ENCODE results near the gene COL5A2.

Gene COL5A2

DNA sequence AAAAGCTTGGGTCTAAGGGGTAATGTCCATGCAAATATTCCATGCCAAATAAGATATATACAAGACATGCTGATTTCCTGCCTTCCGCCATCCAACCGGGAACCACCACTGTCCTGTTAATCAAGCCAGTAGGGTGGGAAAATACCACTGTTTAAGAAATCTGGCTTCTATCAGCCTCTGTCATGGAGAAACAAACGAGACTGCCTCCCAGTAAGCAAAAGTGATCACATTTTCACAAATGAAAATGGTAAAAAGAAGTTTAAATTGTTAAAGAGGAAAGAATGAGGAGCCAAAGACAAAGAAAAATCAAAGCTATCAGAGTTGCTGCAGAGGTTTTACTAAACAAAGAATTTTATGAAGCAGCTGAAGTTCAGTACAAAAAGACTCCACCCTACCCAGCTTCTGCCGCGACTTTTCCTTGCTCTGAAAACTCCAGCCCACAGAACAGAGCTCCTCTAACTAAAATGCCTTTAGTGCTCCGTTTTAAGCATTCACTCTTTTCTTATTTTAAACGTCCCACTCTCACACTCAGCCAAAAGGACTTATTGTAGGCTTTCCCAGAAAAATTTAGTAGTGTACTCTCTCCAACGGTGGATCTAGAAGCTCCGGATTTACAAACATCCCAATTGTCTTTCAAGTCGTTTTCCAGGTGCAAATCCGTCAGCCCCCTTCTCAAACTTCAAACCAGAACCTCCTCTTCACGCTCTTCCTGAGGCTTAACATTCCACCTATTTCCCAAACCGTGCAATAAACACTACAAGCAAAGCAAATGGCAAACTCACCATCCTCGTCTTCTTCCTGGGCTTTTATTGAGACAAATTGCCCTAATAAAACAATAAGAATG is 613 bp downstream of the COL5A2 start:
- DNase-seq (ENCODE audit: low read depth, low spot score), result no peak

DNA sequence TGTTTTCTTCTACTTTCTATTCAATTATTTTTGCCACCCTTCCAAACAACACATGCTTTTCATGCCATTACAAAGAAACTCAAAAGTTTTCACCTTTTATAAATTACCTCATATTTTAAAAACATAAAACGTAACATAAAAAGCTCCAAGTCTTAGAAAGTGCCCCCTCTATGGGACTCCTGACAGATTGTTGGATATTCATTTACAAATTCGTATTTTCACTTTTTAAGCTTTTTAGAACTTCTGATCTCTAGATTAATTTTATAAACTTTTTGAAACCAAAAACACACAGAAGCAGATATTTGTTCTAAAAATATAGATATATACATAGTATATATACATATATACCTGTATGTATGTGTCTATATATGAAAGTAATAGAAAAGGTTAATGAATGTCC is 1.5 kb downstream of the COL5A2 start:
- DNase-seq (ENCODE audit: low read depth, low spot score), result no peak

DNA sequence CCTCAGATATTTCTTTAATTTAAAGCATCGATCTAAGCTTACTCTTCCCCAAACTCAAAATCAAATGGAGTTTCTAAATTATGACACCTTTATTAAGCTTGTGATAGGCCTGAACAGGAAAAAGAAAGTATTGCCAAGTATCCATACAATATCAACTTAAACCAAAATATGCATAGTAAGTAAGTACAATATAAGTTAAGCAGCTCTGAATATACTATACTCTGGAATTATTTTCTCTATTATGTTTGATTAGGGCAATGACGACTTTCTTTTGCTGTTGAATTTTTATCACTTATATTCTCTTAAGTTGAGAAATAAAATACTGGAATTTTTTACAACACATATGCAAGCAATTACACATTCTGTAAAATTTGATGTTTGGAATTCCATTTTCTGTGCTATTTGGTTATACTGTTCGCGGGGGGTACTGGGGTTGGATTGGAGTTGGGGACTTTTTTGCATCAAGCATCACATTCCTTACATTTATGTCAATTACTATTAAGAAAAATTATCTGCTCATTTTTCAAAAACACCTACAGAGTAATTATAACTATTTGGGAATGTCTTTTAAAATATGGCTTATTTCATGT is 2.2 kb downstream of the COL5A2 start:
- no peak for DNase-seq (ENCODE audit: low read depth, low spot score)

DNA sequence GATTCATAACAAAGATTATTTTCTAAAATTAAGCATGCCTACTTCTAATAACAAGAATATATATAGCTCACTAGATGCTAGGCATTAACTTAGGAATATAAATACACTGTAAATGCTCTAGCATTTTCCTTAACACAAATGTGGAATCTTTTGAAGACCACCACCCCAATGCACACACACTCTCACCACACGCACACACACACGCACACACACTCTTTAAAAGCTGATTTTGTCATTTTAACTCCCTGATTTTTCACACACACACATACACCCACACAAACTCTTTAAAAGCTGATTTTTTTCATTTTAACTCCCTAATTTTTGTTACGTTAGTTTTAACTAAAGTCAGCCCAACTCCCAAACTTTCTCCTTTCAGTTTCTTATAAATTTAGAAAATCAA is 3.0 kb downstream of the COL5A2 start:
- DNase-seq (ENCODE audit: low read depth, low spot score), result no peak

DNA sequence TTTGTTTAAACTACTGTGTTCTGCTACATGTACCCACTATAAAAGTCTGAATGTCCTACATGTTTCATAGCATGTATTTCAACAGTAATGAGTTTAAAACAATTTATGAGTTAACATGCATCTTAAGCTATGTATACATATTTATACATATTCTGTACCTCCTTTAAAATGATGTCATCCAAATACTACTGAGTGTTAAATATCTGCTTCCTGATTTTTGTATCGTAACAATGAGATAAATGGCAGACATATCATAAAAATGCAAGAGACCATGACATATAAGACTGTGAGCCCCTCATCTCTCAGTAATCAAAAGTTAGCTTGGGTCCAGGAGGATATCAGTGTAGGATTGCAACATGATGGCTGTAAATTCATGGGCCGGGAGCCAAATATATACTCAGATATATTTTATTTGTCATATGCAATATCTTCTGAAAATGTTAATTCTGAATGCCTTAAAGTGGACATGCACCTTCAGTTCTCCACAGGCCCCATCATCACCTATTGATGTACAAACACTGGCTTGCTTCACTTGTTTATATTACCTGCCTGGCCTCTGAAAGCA is 3.6 kb downstream of the COL5A2 start:
- no peak for DNase-seq (ENCODE audit: low read depth, low spot score)

DNA sequence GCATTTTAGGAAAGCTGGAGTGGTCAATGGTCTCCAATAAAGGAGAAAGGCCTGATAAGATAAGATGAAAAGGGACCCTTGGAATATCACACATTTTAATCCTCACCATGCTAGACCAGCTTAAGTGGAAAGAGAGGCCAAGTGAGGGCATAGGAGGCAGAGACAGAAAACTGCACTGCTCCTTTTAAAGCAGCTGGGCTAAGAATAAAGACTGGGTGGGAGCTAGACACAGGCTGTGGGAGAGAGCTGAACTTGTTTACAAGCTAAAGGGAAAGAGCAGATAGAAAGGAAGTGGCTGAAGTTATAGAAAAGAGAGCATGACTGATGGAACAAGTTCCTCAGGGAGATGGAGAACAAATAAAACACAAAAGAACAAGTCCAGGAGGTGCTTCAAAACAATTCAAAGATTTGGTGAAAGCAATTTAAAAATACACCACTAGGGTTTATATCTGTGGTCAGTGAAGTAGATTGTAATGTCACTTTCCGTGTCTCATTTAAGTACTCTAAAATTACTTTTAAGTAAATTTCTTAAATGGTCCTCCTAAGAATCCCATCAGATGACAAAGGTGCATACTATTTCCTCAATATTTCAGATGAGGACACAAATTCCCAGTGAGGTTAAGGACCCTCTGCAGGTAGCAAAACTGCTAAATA is 7.5 kb downstream of the COL5A2 start:
- no peak for DNase-seq (ENCODE audit: low read depth, low spot score)

DNA sequence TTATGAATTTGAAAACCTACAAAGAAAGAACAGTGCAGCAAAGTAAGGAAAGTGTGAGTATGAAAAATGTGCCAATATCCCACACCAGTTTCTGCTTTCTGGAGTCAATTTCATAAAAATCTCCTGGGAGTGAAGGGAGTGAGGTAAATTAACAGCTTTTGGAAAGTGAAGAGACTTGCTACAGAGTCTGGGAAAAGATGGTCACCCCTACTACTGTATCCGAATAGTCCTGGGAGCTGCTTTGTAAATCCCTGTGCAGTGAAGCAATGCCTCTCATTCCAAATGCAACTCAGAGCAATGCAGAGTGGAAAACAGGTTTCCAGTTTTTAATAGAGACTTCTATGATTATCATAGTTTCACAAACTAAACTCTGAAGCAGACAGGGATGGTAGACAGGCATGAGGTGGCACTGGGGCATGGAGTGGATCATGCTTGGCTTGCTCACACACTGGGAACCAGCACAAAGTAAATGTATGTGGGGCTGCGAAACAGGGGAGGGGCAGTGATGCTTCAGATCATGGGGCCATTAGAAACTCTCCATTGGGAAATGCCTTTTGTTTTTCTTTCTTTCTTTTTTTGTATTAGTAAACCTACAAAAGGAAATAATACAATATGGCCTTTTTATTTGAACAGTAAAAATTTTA is 10.6 kb downstream of the COL5A2 start:
- no peak for DNase-seq (ENCODE audit: low read depth, low spot score)

DNA sequence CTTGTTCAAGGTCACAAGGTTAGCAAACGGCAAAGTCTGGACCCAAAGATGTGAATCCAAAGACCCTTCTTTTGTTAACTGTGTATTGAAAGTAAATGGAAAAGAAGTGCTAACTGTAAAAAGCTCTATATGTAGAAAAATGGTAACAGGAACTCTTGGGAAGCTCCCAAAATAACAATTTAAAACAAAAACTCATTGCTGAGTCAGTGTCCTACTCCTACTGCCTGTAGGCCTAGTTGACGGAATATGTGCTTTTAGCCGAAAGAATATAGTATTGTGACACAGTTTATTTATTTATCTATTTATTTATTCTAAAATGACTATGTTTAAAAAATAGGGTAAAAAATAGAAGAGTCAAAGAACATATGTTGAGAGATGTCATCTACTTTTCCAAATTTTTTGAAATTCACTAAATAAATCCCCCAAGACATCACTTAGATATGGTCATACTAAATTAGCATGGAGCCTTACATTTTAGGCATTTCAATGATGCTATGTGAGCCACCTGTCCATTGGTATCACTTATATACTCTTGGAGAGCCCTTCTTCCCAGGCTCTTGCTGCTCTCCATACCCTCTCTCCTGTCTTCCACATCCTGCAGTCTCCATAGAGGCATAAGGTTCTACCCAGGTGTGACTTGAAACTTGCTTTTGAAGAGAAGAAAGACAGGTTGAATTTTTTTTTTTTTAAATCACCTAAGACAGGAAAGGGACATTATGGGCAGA is 13.7 kb downstream of the COL5A2 start:
- DNase-seq (ENCODE audit: low read depth, low spot score), result no peak

DNA sequence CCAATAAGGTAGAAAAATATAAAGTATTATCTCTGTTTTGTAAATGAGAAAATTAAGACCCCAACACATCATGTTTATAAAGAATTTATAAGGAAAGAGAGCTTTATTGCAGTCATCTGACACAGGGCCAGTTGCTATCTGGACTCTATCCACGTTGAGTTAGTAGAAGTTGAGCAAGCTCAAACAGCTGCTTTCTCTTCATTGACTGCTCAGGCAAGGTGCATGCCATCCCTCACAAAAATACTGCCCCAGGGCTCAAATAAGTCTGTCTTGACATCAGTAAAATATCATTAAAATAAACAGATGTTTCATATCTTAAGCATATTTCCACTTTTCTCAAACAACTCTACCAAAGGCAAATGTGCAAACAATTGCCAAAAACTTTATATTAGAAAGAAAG is 14.8 kb downstream of the COL5A2 start:
- no peak for DNase-seq (ENCODE audit: low read depth, low spot score)

DNA sequence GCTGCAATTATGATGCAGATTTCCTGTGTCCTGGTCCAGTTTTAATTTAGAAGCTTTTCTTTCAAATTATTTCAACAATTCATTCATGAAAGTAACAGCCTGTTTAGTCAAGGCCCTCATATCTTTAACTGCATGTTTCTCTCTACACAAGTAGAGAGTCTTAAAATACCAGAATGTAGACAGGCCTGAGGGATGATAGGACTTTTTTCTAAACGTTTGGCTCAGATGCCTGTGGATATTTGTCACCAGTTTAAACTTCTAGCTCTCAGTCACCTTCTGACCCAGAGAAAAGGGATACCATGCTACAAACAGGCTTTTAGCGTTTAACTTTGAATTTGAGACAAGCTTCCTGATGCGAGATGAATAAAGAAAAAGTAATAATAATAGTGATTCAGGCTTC is 15.7 kb downstream of the COL5A2 start:
- DNase-seq (ENCODE audit: low read depth, low spot score), result peak; percentile 41

DNA sequence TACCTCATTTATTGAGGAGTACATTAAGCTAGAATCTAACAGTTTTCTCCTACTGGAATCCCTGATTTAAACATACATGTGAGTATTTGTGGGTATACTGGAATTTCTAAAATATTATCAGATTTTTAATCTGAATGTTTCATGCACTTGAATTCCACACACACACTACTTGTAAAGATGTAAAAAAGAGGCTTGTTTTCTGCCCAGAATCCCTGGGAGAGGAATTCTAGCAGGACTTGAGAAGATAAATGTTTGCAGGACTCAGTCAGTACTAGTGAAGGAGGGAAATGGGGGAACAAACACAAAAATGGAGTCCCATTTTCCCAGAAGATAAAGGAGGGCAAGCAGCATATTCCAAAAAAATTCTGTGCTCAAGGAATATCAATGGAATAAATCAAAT is 17.0 kb downstream of the COL5A2 start:
- no peak for DNase-seq (ENCODE audit: low read depth, low spot score)

DNA sequence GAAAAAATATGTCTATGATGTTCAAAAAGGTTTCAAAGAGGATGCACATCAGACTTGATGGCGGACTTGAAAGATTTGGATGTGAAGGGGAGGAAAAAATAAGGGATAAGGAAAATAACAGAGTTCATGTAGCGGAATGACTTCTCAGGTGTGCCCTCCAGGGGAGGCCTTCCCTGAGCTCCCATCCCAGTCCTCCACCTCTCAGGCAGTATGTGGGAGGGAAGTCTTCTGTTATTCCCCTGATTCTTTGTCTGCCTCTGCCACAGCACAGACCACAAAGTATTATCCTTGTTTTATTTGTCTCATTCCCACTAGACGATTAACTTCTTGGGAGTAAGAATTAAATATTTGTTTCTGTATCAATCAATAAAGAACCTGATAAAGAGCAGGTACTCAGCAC is 17.7 kb downstream of the COL5A2 start:
- no peak for DNase-seq (ENCODE audit: low read depth, low spot score)

DNA sequence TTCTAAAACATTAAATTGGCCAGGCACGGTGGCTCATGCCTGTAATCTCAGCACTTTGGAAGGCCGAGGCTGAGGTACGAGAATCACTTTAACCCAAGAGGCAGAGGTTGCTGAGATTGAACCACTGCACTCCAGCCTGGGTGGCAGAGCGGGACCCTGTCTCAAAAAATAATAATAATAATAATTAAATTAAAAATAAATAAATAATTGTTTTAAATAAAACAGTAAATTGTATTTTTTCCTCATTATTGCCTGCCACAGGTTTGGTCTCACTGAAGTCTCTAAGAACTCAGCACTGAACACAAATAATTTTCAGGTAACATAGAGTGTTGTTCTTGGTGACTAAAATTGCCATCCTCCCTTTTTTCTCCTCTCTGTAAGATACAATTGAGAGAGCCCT is 19.8 kb downstream of the COL5A2 start:
- DNase-seq (ENCODE audit: low read depth, low spot score), result no peak

DNA sequence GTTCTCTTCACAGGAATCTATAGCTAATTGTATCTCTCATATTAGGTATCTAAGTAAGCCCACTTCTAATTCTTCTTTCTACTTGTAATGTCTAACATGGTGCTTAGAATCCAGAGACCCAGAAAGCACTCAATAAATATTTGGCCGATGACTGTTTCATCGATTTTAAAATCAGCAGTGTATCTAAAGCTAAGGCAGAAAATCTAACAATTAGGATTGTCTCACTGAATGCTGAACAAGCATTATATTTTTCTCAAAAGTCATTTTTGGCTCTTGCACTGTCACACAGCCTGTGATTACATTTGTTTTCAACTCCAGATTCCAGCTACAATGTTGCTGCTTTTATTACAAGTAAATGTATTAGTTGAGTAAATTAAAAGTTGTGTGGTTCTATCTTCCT is 20.3 kb downstream of the COL5A2 start:
- DNase-seq (ENCODE audit: low read depth, low spot score), result no peak

DNA sequence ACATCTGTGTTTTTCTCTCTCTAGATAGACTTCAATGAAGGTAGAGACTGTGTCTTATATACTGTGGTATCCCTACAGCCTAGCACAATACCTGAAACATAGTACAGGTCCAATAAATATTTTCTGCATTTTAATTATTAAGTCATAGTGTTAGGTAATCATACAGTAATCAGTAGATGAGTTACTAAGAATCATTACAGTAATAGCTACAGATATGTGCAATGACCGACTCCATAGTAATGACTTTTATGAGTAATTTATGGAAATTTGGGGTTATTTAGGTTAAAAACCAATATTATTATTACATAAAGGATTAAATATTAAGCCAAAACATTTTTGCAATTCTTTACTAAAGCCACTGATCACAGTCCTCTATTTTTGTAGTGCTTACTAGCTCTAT is 21.6 kb downstream of the COL5A2 start:
- no peak for DNase-seq (ENCODE audit: low read depth, low spot score)

DNA sequence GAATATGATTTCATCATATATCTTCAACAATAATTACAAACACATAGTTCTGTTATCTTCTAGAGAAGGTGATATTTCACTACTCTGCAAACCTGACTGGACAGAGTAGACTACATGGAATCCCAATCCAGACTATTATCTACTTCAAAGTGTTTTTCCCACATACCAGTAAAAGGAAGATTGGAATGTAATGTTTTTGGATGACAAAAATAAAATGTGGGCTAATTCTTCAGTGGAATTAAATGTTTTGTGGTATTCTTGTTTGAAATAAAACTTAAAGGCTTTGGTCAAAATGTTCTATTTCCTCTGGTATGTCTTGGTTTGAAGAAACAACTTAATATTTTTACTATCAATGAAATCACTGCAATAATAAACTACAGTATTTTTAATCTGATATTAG is 22.1 kb downstream of the COL5A2 start:
- DNase-seq (ENCODE audit: low read depth, low spot score), result no peak

DNA sequence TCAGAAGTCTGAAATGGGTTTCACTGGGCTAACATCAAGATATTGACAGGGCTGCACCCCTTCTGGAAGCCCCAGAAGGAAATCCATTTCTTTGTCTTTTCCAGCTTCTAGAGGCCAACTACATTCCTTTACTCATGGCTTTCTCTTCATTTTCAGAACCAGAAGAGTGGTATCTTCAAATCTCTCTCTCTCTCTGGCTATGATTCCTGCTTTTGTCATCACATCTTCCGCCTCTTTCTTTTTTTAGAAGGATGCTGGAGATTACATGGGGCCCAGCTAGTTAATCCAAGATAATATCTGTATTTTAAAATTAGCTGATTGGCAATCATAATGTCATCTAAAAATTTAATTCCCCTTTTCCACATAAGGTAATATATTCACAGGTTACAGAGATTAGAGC is 23.8 kb downstream of the COL5A2 start:
- no peak for DNase-seq (ENCODE audit: low read depth, low spot score)

DNA sequence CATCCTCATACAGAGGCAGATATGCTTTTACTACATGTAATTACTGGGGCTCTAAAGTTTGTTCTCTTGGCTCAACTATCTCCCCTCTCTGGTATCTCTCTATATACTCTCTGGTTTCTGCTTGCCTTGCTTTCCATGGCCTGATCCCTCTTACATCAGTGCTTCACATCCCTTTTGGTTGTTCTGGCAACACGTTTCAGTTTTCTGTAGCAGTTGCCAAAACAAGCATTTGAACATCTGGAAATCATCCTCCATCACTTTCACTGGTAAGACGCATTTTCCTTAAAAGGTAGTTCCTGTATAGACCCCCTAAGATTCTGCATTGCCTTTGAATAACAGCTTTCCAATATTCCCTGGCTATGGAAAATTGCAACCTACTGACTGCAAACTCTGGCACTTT is 25.9 kb downstream of the COL5A2 start:
- peak; percentile 90 for DNase-seq (ENCODE audit: low read depth, low spot score)

DNA sequence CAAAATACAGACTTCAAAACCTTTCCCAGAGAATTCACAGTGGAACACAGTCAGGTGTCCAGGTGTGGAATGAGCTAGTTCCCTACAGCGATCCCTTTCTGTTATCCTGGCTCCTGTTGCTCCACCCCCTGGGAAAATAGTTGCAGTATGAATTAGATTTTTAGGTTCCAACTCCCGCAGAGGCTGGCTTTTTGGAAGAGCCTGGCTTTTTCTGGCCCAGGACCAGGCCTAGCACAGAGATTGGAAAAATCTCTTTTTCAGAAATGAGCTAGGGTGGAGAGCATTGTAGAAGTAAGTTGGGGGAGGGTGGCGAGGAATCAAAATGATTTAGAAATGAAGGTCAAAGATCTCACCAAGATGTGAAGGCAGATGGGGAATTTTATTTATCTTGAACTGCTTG is 27.1 kb downstream of the COL5A2 start:
- no peak for DNase-seq (ENCODE audit: low read depth, low spot score)

DNA sequence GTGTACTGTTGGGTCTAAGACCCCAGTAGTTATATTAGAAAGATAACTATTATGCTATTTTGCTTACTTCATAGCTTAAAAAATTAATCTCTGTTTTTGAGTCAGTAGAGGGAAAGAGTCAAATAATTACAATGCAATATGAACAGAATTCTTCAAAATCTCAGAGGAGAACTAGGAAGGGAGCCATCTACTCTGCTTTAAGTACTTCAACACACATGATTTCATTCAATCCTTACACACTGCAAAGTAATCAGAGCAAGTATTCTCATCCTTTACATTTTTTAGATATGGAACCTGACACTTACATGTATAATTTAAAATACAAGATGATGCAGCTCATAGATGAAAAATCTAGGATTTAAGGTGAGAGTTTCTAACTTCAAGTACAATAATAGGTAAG is 27.7 kb downstream of the COL5A2 start:
- DNase-seq (ENCODE audit: low read depth, low spot score), result no peak

DNA sequence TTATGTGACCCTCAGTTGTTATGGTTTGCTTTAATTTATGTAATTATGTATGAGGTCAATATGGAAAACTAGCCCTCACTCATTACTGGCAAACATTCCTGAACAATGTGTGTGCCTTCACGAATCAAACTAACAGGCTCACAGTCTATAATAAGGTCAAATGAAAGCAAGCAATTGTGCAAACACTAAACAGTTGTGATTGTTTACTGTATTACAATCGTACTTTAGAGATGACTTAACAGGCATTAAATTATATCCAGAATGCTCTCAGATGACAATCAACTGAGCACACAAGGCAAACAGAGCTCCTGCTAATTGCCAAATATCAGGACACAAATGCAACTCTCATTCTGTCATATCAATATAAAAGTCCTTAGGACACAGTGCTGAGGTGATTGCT is 29.5 kb downstream of the COL5A2 start:
- DNase-seq (ENCODE audit: low read depth, low spot score), result no peak

DNA sequence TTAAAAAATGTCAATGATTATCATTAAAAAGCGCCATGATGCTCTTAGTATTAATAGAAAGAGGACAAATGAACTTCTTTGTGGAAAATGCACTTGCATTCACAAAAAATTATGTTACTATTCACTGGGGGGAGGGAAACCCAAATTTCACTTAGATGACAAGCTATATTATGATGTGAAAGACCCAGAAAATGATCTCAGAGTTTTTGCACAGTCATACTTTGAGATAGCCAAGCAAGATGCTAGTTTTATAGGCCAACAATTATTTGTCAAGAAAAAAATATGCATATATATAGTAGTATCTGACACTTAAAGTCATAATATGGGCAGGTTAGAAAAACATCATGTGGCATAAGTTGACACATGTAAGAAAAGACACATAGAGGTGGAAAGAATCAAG is 31.6 kb downstream of the COL5A2 start:
- no peak for DNase-seq (ENCODE audit: low read depth, low spot score)
